ENCODE measurements around the gene MGAT4A.
"Not testable (repeated sequence)": the region's sequence is repeated elsewhere in the genome, so short reads cannot be mapped to it uniquely, and the experiment has no call there.

Gene MGAT4A

GRCh38 chr2:98701230-98701629 is 29.7 kb downstream of the MGAT4A start:
- no peak for DNase-seq

- no peak for DNase-seq
Measured at GRCh38 chr2:98698896-98699295, 32.0 kb downstream of the MGAT4A start.

GRCh38 chr2:98697651-98698337 is 33.1 kb downstream of the MGAT4A start:
- DNase-seq, result no peak

- DNase-seq, result no peak
Measured at GRCh38 chr2:98696200-98696599, 34.7 kb downstream of the MGAT4A start.

- DNase-seq, result no peak
Measured at GRCh38 chr2:98695255-98695654, 35.7 kb downstream of the MGAT4A start.

- DNase-seq, result no peak
Measured at GRCh38 chr2:98693477-98693876, 37.5 kb downstream of the MGAT4A start.

GRCh38 chr2:98692090-98693054 is 38.6 kb downstream of the MGAT4A start:
- no peak for DNase-seq

- DNase-seq, result no peak
Measured at GRCh38 chr2:98691303-98691702, 39.6 kb downstream of the MGAT4A start.

GRCh38 chr2:98685930-98686887 is 44.7 kb downstream of the MGAT4A start:
- DNase-seq, result no peak

- DNase-seq, result no peak
Measured at GRCh38 chr2:98683728-98684127, 47.2 kb downstream of the MGAT4A start.

- DNase-seq, result no peak
Measured at GRCh38 chr2:98676742-98677141, 54.2 kb downstream of the MGAT4A start.

GRCh38 chr2:98674233-98674964 is 56.5 kb downstream of the MGAT4A start:
- no peak for DNase-seq

GRCh38 chr2:98669675-98670074 is 61.3 kb downstream of the MGAT4A start:
- no peak for DNase-seq

GRCh38 chr2:98665677-98666076 is 65.3 kb downstream of the MGAT4A start:
- DNase-seq, result no peak

GRCh38 chr2:98664323-98664722 is 66.6 kb downstream of the MGAT4A start:
- no peak for DNase-seq

GRCh38 chr2:98663511-98664090 is 67.3 kb downstream of the MGAT4A start:
- DNase-seq, result no peak

- DNase-seq, result not testable (repeated sequence)
Measured at GRCh38 chr2:98659491-98659840, 71.5 kb downstream of the MGAT4A start.

GRCh38 chr2:98658816-98659490 is 72.0 kb downstream of the MGAT4A start:
- no peak for DNase-seq

- no peak for DNase-seq
Measured at GRCh38 chr2:98656800-98657199, 74.1 kb downstream of the MGAT4A start.

- DNase-seq, result no peak
Measured at GRCh38 chr2:98654699-98655495, 76.0 kb downstream of the MGAT4A start.

Measured in NCI-H524 treated with DMSO at 0.1 percent for 48 hours (cell line).